Measurements from ENCODE around the gene COMMD9. TPM values are rescaled to one million over a fixed set of nuclear protein-coding genes. Genes with fewer than 3 reads are reported as not detected.

The COMMD9 gene
- polyA plus RNA-seq, 6 donors from 2014 or later, result 98.1 to 107 (median 104) TPM

- H3K36me3 Mint-ChIP-seq, result no peaks in the 10 kb centered on the region
- no peak for DNase-seq
- peaks cover 24 to 54% (median 51%) of the 10 kb centered on the region in 3 donors for H3K27me3 Mint-ChIP-seq
- no peak for ATAC-seq (ENCODE audit: low read depth in 2 of 2)
- no peak overlapping the region for H3K27ac Mint-ChIP-seq
- H3K9me3 Mint-ChIP-seq, result no peaks in the 10 kb centered on the region
- H3K4me1 Mint-ChIP-seq, result no peaks in the 10 kb centered on the region
- H3K4me3 Mint-ChIP-seq, result no peak overlapping the region
Observed at GRCh38 chr11:36312611-36313472, 23.6 kb upstream of the COMMD9 start.

- H3K4me3 Mint-ChIP-seq, result no peak overlapping the region
- H3K36me3 Mint-ChIP-seq, result no peaks in the 10 kb centered on the region
- ATAC-seq (ENCODE audit: low read depth in 2 of 2), result no peak
- peaks cover 0 to 1% (median 0%) of the 10 kb centered on the region in 3 donors for H3K4me1 Mint-ChIP-seq
- no peaks in the 10 kb centered on the region for H3K9me3 Mint-ChIP-seq
- peaks cover 20 to 50% (median 47%) of the 10 kb centered on the region in 3 donors for H3K27me3 Mint-ChIP-seq
- no peak for DNase-seq
- no peak overlapping the region for H3K27ac Mint-ChIP-seq
Observed at GRCh38 chr11:36311926-36312595, 22.8 kb upstream of the COMMD9 start.

GRCh38 chr11:36309779-36310178, 20.6 kb upstream of the COMMD9 start:
- no peaks in the 10 kb centered on the region for H3K36me3 Mint-ChIP-seq
- peak overlapping the region in 1 of 6 donors; percentile 18 for H3K27ac Mint-ChIP-seq
- ATAC-seq (ENCODE audit: low read depth in 2 of 2) (no peak), DNase-seq (no peak)
- H3K4me3 Mint-ChIP-seq, result no peak overlapping the region
- H3K9me3 Mint-ChIP-seq, result peaks cover 0 to 8% (median 3%) of the 10 kb centered on the region in 7 donors
- H3K27me3 Mint-ChIP-seq, result peaks cover 12 to 35% (median 30%) of the 10 kb centered on the region in 3 donors
- H3K4me1 Mint-ChIP-seq, result peaks cover 0 to 6% (median 0%) of the 10 kb centered on the region in 3 donors

- ATAC-seq (ENCODE audit: low read depth in 2 of 2), result no peak
- H3K9me3 Mint-ChIP-seq, result peaks cover 0 to 8% (median 3%) of the 10 kb centered on the region in 7 donors
- H3K4me1 Mint-ChIP-seq, result peaks cover 0 to 6% (median 0%) of the 10 kb centered on the region in 3 donors
- DNase-seq, result no peak
- H3K27me3 Mint-ChIP-seq, result peaks cover 12 to 28% (median 25%) of the 10 kb centered on the region in 3 donors
- no peaks in the 10 kb centered on the region for H3K36me3 Mint-ChIP-seq
- H3K4me3 Mint-ChIP-seq, result no peak overlapping the region
- H3K27ac Mint-ChIP-seq, result no peak overlapping the region
Observed at GRCh38 chr11:36308577-36308976, 19.4 kb upstream of the COMMD9 start.

GRCh38 chr11:36306888-36307287, 17.7 kb upstream of the COMMD9 start:
- peaks cover 0 to 8% (median 3%) of the 10 kb centered on the region in 7 donors for H3K9me3 Mint-ChIP-seq
- H3K4me3 Mint-ChIP-seq, result no peak overlapping the region
- ATAC-seq (ENCODE audit: low read depth in 2 of 2), result peak; percentile 37 to 47
- H3K27ac Mint-ChIP-seq, result peak overlapping the region in 1 of 6 donors; percentile 28
- H3K4me1 Mint-ChIP-seq, result peaks cover 0 to 6% (median 0%) of the 10 kb centered on the region in 3 donors
- H3K36me3 Mint-ChIP-seq, result no peaks in the 10 kb centered on the region
- peak; percentile 6 for DNase-seq
- H3K27me3 Mint-ChIP-seq, result peaks cover 14 to 37% (median 36%) of the 10 kb centered on the region in 3 donors

GRCh38 chr11:36305047-36305446, 15.8 kb upstream of the COMMD9 start:
- Mint-ChIP-seq H3K27me3 (peaks cover 20 to 44% (median 42%) of the 10 kb centered on the region in 3 donors), H3K4me3 (no peak overlapping the region), H3K36me3 (no peaks in the 10 kb centered on the region), H3K27ac (no peak overlapping the region), H3K4me1 (peaks cover 0 to 6% (median 0%) of the 10 kb centered on the region in 3 donors), H3K9me3 (peaks cover 0 to 8% (median 3%) of the 10 kb centered on the region in 7 donors)
- no peak for ATAC-seq (ENCODE audit: low read depth in 2 of 2)
- no peak for DNase-seq

GRCh38 chr11:36304351-36304750, 15.1 kb upstream of the COMMD9 start:
- peaks cover 0 to 8% (median 3%) of the 10 kb centered on the region in 7 donors for H3K9me3 Mint-ChIP-seq
- peaks cover 0 to 6% (median 0%) of the 10 kb centered on the region in 3 donors for H3K4me1 Mint-ChIP-seq
- H3K27ac Mint-ChIP-seq, result no peak overlapping the region
- no peak for DNase-seq
- H3K4me3 Mint-ChIP-seq, result no peak overlapping the region
- peaks cover 18 to 39% (median 35%) of the 10 kb centered on the region in 3 donors for H3K27me3 Mint-ChIP-seq
- H3K36me3 Mint-ChIP-seq, result no peaks in the 10 kb centered on the region
- no peak for ATAC-seq (ENCODE audit: low read depth in 2 of 2)

- Mint-ChIP-seq H3K4me1 (no peaks in the 10 kb centered on the region), H3K27ac (peak overlapping the region in 1 of 6 donors; percentile 32), H3K27me3 (peaks cover 21 to 44% (median 32%) of the 10 kb centered on the region in 3 donors), H3K9me3 (no peaks in the 10 kb centered on the region), H3K36me3 (no peaks in the 10 kb centered on the region), H3K4me3 (no peak overlapping the region)
- DNase-seq (no peak), ATAC-seq (ENCODE audit: low read depth in 2 of 2) (no peak)
Observed at GRCh38 chr11:36300650-36301049, 11.4 kb upstream of the COMMD9 start.

GRCh38 chr11:36296884-36297543, 7.8 kb upstream of the COMMD9 start:
- no peaks in the 10 kb centered on the region for H3K9me3 Mint-ChIP-seq

GRCh38 chr11:36295926-36296325, 6.7 kb upstream of the COMMD9 start, which contains the start of gene PRR5L:
Gene PRR5L, plus strand, starts transcription at chr11:36296288. Its CDS starts 104,834 bp downstream, at chr11:36401122.
- Mint-ChIP-seq H3K4me1 (peaks cover 0 to 4% (median 3%) of the 10 kb centered on the region in 3 donors), H3K4me3 (no peak within 1 kb of the TSS), H3K27me3 (peaks cover 10 to 21% (median 11%) of the 10 kb centered on the region in 3 donors), H3K9me3 (no peaks in the 10 kb centered on the region), H3K36me3 (no peaks in the 10 kb centered on the region), H3K27ac (no peak within 1 kb of the TSS)
- ATAC-seq (ENCODE audit: low read depth in 2 of 2), result no peak
- DNase-seq, result no peak

More at GRCh38 chr11:36296884-36297543, 7.8 kb upstream of the COMMD9 start:
- peaks cover 20 to 32% (median 21%) of the 10 kb centered on the region in 3 donors for H3K27me3 Mint-ChIP-seq
- no peak for ATAC-seq (ENCODE audit: low read depth in 2 of 2)
- no peak for DNase-seq
- H3K4me1 Mint-ChIP-seq, result peaks cover 0 to 4% (median 3%) of the 10 kb centered on the region in 3 donors
- no peak overlapping the region for H3K27ac Mint-ChIP-seq
- no peak overlapping the region for H3K4me3 Mint-ChIP-seq
- no peaks in the 10 kb centered on the region for H3K36me3 Mint-ChIP-seq

GRCh38 chr11:36292311-36292722, 3.1 kb upstream of the COMMD9 start:
- H3K27ac Mint-ChIP-seq, result no peak overlapping the region
- H3K36me3 Mint-ChIP-seq, result no peaks in the 10 kb centered on the region
- peak in 1 of 2 donors; percentile 22 for ATAC-seq (ENCODE audit: low read depth in 2 of 2)
- H3K4me3 Mint-ChIP-seq, result peak overlapping the region in 1 of 8 donors; percentile 74
- no peaks in the 10 kb centered on the region for H3K27me3 Mint-ChIP-seq
- peaks cover 23 to 31% (median 25%) of the 10 kb centered on the region in 3 donors for H3K4me1 Mint-ChIP-seq
- peak; percentile 58 for DNase-seq
- H3K9me3 Mint-ChIP-seq, result no peaks in the 10 kb centered on the region

GRCh38 chr11:36288442-36289225, 590 bp downstream of the COMMD9 start:
- no peaks in the 10 kb centered on the region for H3K27me3 Mint-ChIP-seq
- H3K9me3 Mint-ChIP-seq, result no peaks in the 10 kb centered on the region
- ATAC-seq (ENCODE audit: low read depth in 2 of 2) (peak in 1 of 2 donors; percentile 22), DNase-seq (no peak)
- H3K36me3 Mint-ChIP-seq, result peaks cover 0 to 1% of the 10 kb centered on the region in 2 donors
- peak overlapping the region; percentile 86 to 97 (median 94) for H3K4me3 Mint-ChIP-seq
- H3K4me1 Mint-ChIP-seq, result peaks cover 23 to 55% (median 41%) of the 10 kb centered on the region in 3 donors
- H3K27ac Mint-ChIP-seq, result peak overlapping the region; percentile 38 to 92 (median 86)
